ENCODE data around the gene CUBN.

DNA sequence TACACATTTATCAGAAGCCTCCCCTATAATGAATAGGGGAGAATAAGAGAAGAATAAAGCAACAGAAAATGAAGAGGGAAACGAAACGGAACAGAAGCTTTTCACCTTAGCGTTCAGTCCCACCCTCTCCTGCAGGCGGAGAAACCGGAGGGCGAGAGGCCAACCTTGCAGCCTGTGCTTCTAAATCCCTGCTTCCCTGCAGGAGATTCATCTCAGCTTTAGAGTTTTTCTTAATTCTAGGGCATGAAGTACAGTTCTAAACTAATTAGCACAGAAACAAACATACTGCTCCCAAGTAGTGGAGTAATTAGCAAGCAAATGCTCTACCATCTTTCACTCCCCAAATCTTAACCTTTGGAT, 107.2 kb downstream of the CUBN start:
- TF ChIP-seq, protein P1, sequence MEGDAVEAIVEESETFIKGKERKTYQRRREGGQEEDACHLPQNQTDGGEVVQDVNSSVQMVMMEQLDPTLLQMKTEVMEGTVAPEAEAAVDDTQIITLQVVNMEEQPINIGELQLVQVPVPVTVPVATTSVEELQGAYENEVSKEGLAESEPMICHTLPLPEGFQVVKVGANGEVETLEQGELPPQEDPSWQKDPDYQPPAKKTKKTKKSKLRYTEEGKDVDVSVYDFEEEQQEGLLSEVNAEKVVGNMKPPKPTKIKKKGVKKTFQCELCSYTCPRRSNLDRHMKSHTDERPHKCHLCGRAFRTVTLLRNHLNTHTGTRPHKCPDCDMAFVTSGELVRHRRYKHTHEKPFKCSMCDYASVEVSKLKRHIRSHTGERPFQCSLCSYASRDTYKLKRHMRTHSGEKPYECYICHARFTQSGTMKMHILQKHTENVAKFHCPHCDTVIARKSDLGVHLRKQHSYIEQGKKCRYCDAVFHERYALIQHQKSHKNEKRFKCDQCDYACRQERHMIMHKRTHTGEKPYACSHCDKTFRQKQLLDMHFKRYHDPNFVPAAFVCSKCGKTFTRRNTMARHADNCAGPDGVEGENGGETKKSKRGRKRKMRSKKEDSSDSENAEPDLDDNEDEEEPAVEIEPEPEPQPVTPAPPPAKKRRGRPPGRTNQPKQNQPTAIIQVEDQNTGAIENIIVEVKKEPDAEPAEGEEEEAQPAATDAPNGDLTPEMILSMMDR (IDR thresholded peaks at IDR 0.05): no peak
- TF ChIP-seq POLR2AphosphoS5 (IDR thresholded peaks at IDR 0.05): no peak
